Activated CD8-positive, alpha-beta memory T cell treated with anti-CD3 and anti-CD28 coated beads, Interleukin-2, amount 50 U/mL, for 1 hour (primary cell): Measurements from ENCODE around the gene ZNF254.
"Not testable (repeated sequence)": the region's sequence is repeated elsewhere in the genome, so short reads cannot be mapped to it uniquely, and the experiment has no call there.

Experiments
- DNase-seq: peaks from one replicate; pipeline ENCODE4 v3.0.0-alpha.2; 2020; ENCODE audit errors: extremely low read depth

The ZNF254 gene

GRCh38 chr19:24086974-24087595 lies at the start of gene ZNF254:
Gene ZNF254, plus strand, starts transcription at chr19:24087187. Its CDS starts 121 bp downstream, at chr19:24087308.
- peak; percentile 56 for DNase-seq

GRCh38 chr19:24040621-24041020 lies 46.4 kb upstream of the ZNF254 start:
- no peak for DNase-seq

DNA sequence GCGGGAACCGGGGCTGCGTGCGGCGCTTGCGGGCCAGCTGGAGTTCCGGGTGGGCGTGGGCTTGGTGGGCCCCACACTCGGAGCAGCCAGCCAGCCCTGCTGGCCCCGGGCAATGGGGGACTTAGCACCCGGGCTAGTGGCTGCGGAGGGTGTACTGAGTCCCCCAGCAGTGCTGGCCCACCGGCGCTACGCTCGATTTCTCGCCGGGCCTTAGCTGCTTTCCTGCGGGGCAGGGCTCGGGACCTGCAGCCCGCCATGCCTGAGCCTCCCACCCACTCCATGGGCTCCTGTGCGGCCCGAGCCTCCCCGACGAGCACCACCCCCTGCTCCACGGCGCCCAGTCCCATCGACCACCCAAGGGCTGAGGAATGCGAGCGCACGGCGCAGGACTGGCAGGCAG lies 45.7 kb upstream of the ZNF254 start:
- not testable (repeated sequence) for DNase-seq

- DNase-seq = no peak
Measured at GRCh38 chr19:24046550-24046949, 40.4 kb upstream of the ZNF254 start.

DNA sequence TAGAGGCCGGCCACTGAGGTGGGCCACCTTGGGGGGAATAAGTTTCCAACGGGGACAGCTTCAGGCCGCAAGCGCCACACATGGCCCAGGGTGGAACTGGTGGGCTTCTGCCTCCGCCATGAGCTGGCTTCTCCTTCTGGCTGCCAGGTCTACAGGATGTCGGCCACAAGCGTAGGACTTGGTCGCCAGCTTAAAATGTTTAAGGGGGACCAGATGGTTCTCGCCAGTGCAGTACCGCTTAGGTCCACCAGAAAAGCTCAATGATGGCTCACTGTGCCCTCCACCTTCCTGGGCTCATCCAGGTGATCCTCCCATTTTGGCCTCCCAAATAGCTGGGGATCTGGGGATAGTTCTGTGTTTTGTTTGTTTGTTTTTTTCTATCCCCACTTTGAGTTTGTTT lies 38.7 kb upstream of the ZNF254 start:
- DNase-seq = no peak

DNA sequence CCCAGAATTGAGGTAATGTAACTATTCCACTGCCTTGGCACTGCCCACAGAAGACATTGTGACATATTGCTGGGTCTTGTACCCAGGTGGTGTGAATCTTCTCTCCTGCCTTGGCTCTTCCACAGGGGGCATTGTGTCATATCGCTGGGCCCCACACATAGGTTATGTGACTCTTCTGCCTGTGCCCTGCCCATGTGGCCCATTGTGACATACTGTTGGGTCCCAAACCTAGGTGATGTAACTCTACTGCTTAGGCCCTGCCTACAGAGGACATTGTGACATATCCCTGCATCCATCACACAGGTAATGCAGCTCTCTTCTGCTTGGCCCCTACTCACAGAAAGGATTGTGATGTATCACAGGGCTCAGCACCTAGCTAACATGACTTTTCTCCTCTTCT lies 37.5 kb upstream of the ZNF254 start:
- DNase-seq = no peak

DNA sequence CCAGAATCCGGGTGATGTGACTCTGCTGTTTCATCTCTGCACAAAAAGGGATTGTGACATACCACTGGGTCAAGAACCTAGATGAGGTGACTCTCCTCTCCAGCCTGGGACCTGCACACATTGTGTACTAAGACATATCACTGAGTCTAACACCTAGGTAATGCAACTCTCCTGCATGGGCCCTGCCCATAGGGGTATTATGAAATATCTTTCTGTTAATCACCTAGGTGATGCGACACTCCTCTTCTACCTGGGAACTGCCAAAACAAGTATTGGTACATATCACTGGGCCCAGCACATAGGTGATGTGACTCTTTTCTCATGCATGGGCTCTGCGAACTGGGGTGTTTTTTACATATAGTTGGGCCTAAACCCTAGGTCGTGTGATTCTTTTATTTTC lies 35.5 kb upstream of the ZNF254 start:
- no peak for DNase-seq

DNA sequence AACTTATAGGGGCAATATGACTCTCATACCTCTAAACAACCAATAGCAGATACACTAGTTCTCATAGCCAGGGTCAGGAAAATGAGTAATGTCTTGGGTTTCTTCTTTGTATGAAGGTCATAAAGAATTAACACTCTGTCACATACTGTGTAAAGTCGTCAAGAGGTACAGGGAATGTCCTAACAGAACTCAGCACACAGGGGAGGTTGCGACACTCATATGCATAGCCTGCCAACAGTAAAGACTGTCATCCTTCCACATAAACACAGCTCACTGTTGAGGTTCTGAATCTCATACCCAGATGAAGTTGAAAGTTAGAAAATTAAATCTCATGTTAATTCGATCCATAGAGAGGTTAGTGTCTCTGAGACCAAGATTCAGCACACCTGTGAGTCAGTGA lies 34.2 kb upstream of the ZNF254 start:
- no peak for DNase-seq

- DNase-seq = no peak
Measured at GRCh38 chr19:24053601-24054000, 33.4 kb upstream of the ZNF254 start.

DNA sequence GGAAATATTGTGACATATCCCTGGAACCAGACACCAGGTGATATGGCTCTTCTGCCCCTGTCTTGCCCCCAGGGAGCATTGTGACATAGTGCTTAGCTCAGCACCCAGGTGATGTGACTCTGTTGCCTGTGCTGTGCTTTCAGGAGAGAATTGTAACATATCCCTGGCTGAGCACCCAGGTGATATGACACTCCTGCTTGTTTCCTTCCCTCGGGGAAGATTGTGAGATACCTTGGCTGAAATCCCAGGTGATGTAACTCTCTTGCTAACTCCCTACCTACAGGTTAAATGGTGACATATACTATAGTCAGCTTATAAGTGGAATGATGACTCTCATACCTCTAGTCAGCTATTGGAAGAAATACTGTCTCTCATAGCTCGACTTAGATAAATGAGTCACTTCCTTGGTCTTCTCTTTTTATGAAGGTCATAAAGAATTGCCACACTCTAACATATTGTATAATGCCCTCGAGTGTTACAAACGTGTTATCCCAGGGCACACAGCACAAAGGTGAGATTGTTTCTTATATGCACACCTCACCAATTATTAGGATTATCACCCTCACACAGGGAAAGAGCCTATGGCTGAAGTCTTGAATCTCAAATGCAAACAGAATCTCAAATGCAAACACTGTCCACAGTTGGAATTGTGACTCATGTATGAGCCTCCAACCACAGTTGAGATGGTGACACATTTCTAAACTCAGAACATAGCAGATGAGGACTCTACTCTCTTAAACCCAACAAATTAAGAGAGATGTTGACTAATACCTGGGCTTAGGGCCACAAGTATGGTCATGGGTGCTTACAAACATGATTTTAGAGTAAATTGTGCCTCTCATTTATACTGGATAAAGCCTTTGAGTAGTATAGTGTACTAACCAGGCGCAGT lies 32.7 kb upstream of the ZNF254 start:
- no peak for DNase-seq

GRCh38 chr19:24055548-24055947 lies 31.4 kb upstream of the ZNF254 start:
- no peak for DNase-seq

GRCh38 chr19:24057144-24057543 lies 29.8 kb upstream of the ZNF254 start:
- no peak for DNase-seq

DNA sequence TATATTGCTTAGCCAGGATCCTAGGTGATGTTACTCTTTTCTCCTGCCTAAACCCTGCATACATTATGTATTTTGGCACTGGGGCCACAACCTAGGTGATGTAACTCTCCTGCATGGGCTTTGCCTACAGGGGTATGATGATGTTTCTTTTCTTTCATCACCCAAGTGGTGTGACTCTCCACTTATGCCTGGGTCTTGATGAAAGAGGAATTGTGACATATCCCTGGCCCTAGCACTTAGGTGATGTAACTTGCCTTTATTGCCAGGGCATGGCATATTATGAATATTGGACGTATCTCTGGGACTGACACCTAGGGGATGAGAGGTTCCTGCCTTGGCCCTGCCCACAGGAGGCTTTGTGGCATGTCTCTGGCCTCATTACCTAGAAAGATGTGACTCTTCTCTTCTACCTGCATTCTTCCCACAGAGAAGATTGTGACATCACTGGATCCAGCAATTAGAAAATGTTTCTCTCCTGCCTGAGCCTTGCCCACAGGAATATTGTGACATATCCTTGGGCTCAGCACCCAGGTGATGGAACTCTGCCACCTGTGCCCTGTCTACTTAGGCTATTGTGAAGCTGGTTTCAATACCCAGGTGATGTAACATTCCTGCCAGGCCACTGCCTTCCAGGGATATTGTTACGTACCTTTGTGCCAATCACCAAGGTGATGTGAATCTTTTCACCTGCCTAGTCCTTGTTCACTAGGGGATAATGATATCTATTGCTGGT lies 27.3 kb upstream of the ZNF254 start:
- no peak for DNase-seq

GRCh38 chr19:24060687-24061356 lies 26.2 kb upstream of the ZNF254 start:
- DNase-seq = no peak

DNA sequence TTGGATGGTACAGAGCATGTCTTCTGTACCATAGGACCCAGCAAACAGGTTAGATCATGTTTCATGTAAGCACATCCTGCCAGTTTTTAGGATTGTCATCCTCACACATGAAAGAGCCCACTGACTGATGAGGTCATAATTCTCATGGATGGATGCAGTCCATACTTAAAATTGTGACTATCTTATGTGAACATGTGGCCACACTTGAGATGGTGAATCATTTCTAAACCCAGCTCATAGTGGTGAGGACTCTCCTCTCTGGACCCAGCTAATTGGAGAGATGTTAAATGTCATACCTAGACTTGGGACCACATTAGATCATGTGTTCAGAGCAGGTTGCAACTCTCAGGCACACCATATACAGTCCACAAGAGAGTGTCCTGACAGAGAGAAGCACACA lies 24.8 kb upstream of the ZNF254 start:
- DNase-seq = no peak

- DNase-seq = no peak
Measured at GRCh38 chr19:24063295-24063694, 23.7 kb upstream of the ZNF254 start.

DNA sequence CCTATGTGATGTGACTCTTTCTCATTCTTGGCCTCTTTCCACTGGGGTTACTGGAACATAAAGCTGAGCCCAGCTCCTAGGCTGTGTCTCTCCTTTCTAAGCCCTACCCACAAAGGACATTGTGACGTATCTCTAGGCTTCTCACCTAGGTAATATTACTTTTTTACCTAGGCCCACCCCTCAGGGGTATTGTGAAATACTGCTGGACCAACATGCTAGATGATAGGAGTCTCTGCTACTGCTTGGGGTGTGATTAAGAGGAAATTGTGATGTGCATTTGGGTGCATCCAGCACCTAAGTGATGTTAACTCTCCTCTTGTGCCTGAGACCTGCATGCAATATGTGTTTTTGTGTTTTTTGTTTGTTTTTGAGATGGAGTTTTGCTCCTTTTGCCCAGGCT lies 22.8 kb upstream of the ZNF254 start:
- DNase-seq = no peak

GRCh38 chr19:24065243-24065642 lies 21.7 kb upstream of the ZNF254 start:
- no peak for DNase-seq

- DNase-seq = no peak
Measured at GRCh38 chr19:24065865-24066604, 21.0 kb upstream of the ZNF254 start.

DNA sequence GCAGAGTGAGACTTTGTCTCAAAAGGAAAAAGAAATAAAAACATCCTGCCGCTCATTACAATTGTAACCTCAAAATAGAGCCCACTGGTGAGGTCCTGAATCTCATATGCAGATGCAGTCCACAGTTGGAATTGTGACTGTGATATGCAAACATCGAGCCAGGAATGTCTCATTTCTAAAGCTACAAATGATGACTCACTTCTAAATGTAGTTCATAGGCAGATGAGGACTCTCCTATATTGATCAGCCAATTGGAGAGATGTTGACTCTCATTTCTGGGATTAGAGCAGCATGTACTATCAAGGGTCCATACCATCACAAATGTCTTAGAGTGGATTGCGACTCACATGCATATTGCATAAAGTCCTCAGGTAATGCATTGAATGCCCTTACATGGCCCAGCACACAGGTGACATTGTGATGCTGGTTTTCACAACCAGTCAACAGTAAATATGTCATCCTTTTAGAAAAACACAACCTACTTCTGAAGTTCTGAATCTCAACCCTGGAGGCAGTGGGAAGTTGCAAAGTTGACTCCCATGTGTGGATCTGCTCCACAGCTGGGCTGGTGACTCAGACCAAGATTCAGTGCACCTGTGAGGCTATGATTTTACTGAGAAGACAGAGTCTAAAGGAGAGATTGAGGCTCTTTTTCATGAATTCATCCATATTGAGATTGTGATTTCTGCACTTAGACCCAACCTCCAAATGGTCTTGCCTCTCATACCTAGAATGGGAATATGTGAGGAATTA lies 16.9 kb upstream of the ZNF254 start:
- DNase-seq = no peak

GRCh38 chr19:24071078-24071477 lies 15.9 kb upstream of the ZNF254 start:
- no peak for DNase-seq
